GM21737 (cell line): ENCODE data around the gene STPG1.

Experiments used
- ATAC-seq: cut with Tn5 transposase; IDR thresholded peaks from one replicate; pipeline ENCODE4 v1.9.1; 2021; ENCODE audit warnings: mild to moderate bottlenecking, moderate library complexity; ENCODE audit not compliant: unreplicated experiment

Gene STPG1

DNA sequence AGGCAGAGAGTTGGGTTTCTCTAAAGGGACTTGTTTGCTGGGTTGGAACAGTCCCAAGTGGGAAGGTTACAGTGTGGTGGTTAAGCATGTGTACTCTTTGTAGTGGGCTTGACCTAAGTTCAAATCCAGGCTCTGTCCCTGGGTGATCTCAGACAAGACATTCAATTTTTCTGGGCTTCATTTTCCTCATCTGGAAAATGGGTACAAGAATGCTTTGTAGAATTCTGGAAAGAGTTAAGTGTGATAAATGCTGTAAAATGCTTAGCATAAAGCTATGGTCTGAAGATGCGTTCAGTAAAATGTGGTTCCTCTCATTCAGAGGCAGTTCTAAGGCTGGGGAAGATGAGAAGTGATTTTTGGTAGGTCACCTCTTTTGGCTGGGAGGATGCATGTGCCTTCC, 93.6 kb downstream of the STPG1 start:
- ATAC-seq: no peak

DNA sequence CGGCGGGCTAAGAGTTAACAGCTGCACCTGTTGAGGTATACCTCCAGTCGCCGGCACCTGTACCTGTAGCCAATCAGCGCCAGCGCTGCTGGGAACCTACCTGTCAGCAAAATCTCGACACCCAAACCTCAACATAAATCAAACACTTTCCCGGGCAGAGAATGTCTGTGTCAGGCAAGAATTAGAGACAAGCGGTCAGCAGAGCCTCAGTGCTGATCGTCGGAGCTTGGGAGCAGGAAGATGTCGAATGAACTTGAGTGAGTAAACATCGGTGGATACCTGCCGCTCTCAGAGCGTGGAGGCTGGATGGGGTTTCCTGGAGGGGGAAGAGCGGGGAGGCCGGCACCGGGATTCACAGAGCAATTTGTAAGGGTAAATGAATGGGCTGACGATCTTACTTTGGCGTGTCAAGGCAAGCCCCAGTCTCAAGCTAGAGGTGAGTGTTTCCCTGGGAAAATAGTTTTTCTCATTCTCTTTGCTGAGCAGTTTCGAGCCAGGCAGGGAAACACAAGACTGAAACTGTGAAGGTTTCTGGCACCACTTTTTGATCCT, 94.2 kb downstream of the STPG1 start, which contains the start of gene GRHL3:
TSS of gene GRHL3 (plus strand) at position 46 of the 552 bp plus-strand sequence. CDS start at position 241, 195 bp downstream.
- no peak for ATAC-seq

DNA sequence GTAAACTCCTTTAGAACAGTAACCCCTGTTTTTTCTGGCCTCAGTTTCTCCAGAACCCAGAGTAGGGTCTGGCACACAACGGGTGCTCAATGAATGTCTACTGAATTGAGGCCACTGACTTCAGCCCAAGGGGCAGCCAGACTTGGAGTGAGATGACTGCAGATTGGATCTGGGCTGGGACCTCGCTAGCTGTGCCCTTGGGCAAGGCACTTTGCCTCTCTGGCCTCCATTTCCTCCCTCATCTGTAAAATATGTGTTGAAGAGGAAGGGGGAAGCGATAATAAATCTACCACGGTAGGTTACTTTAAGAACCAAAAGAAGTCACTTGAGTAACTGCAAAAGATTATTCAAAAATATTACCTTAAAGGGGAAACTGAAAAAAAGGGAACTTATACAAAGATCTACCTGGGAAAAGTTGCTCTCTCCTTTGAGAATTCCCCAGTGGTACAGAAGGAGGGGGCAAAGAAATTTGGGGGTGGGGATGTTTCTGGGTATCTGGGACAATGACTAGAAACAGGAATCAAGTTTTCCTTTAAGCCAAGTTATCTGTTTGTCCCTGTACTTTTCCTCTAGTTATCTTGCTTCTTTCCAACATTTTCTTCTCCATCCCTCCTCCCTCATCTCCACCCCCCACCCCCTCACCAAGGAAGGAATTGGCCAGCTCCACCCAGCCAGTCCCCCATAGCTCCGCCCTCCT, 94.8 kb downstream of the STPG1 start:
- no peak for ATAC-seq

DNA sequence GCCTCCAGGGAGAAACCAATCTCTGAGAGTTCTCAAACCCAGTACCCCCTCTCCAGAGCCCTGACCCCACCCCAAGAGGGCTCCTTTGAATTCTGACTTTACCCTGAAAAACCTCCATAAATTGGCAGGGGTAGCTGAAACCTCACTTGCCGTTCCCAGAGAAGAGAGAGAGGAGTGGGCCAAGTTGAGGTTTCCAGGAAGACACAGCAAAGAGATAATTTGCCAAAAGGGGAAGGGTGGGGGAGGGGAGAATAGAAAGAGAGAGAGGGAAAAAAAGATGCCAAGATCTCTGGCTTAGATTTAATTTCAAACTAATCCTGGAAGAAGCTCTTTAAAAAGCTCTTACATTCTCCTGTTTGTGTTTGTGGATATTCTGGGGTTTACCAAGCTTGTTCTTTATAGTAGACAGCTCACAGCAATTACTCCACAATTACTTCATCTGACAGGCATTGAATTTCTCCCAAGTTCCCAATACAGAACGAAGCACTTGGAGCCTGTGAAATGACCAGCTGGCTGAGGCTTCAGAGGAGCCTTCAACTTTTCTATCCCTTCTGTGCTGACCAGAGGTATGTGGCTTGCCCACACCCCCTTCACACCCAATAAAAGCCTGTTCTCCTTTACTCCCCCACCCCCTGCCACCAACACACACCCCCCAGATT, 95.5 kb downstream of the STPG1 start:
- no peak for ATAC-seq

DNA sequence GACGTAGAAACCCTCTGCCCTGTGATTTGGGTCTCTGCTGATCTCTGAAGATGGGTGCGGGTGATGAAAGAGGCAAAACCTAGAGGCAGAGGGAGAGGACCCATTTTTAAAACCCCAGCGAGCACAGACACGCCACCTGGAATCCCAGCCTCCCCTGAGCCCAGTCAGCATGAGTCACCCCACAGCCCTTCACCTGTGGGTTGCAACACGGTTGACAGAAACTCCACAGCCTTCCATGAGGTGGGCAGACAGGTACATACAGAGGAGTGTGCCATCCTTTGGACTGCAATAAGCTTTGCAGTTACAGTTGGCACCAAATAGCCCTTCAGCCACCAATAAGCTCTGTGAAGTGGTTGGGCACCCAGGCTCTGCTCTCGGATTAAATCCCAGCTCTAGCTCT, 96.5 kb downstream of the STPG1 start:
- no peak for ATAC-seq

DNA sequence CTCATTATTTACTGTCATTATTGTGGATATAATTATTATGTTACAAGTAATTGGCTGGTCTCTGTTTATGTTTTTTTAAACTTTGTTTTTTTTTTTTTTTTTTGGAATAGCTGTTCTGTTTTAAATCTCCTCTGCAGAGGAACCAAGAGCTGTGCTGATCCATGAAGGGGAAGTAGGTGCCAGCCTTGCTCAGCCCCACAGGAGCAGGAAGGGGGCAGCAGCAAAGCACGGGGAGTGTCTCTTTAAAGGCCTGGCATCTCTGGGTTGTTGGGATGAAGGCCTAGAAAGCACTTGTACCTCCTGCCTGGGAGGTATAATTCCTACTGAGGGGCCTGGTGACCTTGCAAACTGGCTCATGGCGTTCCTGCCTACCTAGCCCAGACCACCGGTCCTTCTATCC, 96.9 kb downstream of the STPG1 start:
- ATAC-seq: no peak

DNA sequence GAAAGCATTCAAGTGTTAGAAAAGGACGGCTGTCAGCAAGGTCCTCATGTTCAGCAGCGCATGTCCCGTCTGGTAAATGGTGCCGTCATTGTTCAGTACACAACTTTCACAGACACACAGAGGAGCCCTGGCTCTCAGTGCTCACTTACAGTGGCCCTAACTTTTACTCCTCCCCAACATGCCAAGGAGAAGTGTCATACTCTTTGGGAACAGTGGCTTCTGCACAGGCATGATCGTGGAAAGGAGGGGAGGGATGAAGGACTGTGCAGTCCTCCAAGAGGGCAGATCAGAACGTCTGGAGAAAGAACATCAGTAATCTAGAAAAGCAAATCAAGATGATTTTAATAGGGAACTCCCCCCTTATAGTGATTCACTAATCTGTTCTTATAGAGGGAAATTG, 98.2 kb downstream of the STPG1 start:
- no peak for ATAC-seq

DNA sequence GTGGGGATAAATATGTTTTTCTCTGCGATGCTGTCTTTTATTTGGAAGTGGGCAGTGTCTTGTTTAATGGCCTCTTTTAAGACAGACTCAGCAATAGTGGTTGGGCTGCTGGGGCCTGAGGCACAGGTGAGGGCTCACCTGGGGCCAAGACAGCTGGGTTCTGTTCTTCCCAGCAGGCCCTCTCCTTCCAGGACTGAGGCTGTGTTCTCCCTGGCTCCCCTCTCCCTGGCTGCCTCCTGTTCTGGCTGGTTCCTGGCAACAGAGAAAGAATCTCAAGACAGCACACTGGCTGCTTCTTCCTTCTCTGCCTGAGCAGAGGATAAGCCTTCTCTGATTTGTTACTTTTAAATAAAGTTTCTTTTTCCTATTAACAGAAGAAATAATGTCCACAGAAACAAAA, 101.8 kb downstream of the STPG1 start:
- no peak for ATAC-seq

DNA sequence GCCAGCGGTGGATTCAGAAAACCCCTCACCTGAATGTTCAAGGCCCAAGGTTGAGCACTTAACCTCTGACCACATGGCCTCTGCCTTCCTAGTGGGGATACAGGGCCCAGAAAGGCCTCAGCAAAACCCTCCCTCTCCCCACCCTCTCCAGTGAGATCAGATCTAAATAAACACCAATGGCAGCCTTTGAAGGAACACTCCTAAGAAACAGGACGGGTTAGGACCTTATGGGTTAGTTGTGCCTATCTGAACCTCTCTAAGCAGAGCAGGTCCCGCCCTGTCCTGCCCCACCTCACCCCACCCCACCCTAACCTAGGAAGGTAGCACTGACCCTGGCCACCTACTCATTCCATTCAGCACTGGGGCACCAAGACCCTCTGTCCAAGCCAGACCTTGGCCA, 102.3 kb downstream of the STPG1 start:
- ATAC-seq: no peak

DNA sequence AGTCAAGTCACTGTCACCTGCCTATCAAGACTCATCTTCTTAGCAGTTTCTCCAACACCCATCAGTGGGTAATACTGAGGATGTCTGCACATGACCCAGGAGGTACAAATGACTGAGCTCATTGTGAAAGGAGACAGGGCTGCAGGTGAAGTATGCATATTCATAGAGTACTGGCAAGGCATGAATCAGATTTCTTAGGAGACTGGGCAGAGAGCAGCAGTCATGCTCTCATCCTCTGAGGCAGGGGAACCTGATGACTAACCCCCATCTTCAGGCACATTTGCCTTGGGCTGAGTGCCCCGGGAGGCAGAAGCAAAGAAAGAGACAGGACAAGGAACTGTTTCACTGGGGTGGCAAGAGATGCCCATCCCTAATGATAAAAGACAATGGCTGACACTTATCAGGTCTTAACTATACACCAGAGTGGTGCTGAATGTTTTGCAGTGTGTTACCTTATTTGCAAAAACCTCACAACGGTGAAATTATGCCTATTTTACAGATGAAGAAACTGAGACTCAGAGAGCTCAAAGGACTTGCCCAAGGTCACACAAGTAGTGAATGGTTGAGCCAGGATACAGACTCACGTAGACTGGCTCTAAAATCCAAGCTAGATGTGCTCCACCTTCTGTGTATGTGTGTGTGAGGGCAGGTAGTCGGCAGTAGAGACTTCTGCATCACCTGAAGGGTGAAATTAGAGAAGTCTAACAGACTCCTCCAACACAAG, 103.7 kb downstream of the STPG1 start:
- ATAC-seq: no peak

DNA sequence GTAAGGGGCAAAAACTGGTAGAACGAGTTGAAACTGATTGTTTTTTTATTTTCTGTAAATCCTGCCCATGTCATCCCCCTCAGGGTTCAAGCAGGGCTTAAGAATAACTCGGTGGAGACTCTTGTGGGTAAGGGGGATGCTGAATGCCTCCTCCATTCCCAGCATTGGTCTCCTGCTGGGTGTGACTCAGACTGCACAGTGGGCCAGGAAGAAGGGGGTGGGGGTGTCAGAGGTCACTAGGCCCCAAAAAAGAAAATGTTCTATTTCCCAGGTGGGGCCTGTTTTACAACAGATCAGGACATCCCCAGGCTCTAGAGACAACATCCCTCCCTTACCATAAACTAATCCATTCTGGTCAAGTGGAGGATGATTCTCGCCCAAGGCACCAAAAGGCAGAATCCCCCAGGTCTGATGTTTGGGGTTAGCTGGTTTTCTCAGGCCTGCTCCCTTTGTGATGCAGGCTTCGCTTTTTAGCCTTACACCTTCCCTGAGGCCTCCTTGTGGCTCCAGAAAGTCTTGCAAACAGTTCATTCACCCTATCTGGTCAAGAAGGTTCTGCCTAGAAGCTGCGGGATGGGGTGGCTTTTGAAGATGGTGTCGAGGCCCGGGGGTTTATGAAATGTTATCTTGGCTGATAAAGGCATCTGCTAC, 105.1 kb downstream of the STPG1 start:
- ATAC-seq: no peak
